ENCODE data around the gene KRTAP1-4. TPM values are rescaled to one million over a fixed set of nuclear protein-coding genes. Genes with fewer than 3 reads are reported as not detected.

The KRTAP1-4 gene
- total RNA-seq, 2 donors from 2014 or later: not detected

GRCh38 chr17:41024697-41025096 lies 5.3 kb downstream of the KRTAP1-4 start:
- Histone ChIP-seq H3K27ac (no peak overlapping the region), H3K4me3 (no peak overlapping the region), H3K36me3 (no peaks in the 10 kb centered on the region), H3K9me3 (no peaks in the 10 kb centered on the region), H3K27me3 (replicated peaks; ENCODE audit: insufficient read depth) (no peaks in the 10 kb centered on the region), H3K4me1 (replicated peaks) (no peaks in the 10 kb centered on the region)
- 81% methylated on average over 3 of the region's 3 CpGs for WGBS
- intact Hi-C loops (cut with DNase I): no loop called here
- no peak for DNase-seq (ENCODE audit: low spot score)
- TF ChIP-seq POLR2A (IDR thresholded peaks at IDR 0.05) (no peak), POLR2AphosphoS5 (IDR thresholded peaks at IDR 0.05) (no peak), CTCF (IDR thresholded peaks at IDR 0.05) (no peak)

GRCh38 chr17:41020336-41020735 lies 9.7 kb downstream of the KRTAP1-4 start:
- Histone ChIP-seq H3K36me3 (no peaks in the 10 kb centered on the region), H3K4me1 (replicated peaks) (no peaks in the 10 kb centered on the region), H3K27me3 (replicated peaks; ENCODE audit: insufficient read depth) (no peaks in the 10 kb centered on the region), H3K9me3 (no peaks in the 10 kb centered on the region), H3K4me3 (no peak overlapping the region), H3K27ac (no peak overlapping the region)
- TF ChIP-seq CTCF (IDR thresholded peaks at IDR 0.05): no peak
- no peak for TF ChIP-seq POLR2AphosphoS5 (IDR thresholded peaks at IDR 0.05)
- intact Hi-C loops (cut with DNase I): no loop called here
- no peak for DNase-seq (ENCODE audit: low spot score)

- TF ChIP-seq POLR2A (IDR thresholded peaks at IDR 0.05) (no peak), POLR2AphosphoS5 (IDR thresholded peaks at IDR 0.05) (no peak), CTCF (IDR thresholded peaks at IDR 0.05) (no peak)
- no peak for DNase-seq (ENCODE audit: low spot score)
- 92% methylated on average over 3 of the region's 3 CpGs for WGBS
- Histone ChIP-seq H3K9me3 (no peaks in the 10 kb centered on the region), H3K4me3 (no peak overlapping the region), H3K27me3 (replicated peaks; ENCODE audit: insufficient read depth) (no peaks in the 10 kb centered on the region), H3K27ac (no peak overlapping the region), H3K36me3 (no peaks in the 10 kb centered on the region), H3K4me1 (replicated peaks) (no peaks in the 10 kb centered on the region)
- intact Hi-C loops (cut with DNase I): no loop called here
Measured at GRCh38 chr17:41019415-41019814, 10.6 kb downstream of the KRTAP1-4 start.

- Histone ChIP-seq H3K9me3 (no peaks in the 10 kb centered on the region), H3K4me3 (no peak overlapping the region), H3K4me1 (replicated peaks) (no peaks in the 10 kb centered on the region), H3K27me3 (replicated peaks; ENCODE audit: insufficient read depth) (no peaks in the 10 kb centered on the region), H3K36me3 (no peaks in the 10 kb centered on the region), H3K27ac (no peak overlapping the region)
- WGBS: 77% methylated on average over 3 of the region's 3 CpGs
- DNase-seq (ENCODE audit: low spot score): no peak
- intact Hi-C loops (cut with DNase I): no loop called here
- TF ChIP-seq POLR2AphosphoS5 (IDR thresholded peaks at IDR 0.05) (no peak), CTCF (IDR thresholded peaks at IDR 0.05) (no peak), POLR2A (IDR thresholded peaks at IDR 0.05) (no peak)
Measured at GRCh38 chr17:41018541-41018940, 11.5 kb downstream of the KRTAP1-4 start.

- no peak overlapping the region for H3K4me3 ChIP-seq
- H3K36me3 ChIP-seq: no peaks in the 10 kb centered on the region
- H3K9me3 ChIP-seq: no peaks in the 10 kb centered on the region
- intact Hi-C loops (cut with DNase I): no loop called here
- H3K4me1 ChIP-seq (replicated peaks): no peaks in the 10 kb centered on the region
- H3K27ac ChIP-seq: no peak overlapping the region
- WGBS: 88% methylated on average over 13 of the region's 13 CpGs
- no peaks in the 10 kb centered on the region for H3K27me3 ChIP-seq (replicated peaks; ENCODE audit: insufficient read depth)
- TF ChIP-seq POLR2A (IDR thresholded peaks at IDR 0.05): no peak
- DNase-seq (ENCODE audit: low spot score): no peak
Measured at GRCh38 chr17:41016578-41017215, 13.3 kb downstream of the KRTAP1-4 start.
